Hepatocyte (in vitro differentiated cells): ENCODE data around the gene STK4.

Experiments used
- EZH2 ChIP-seq: fragments of 200-600 bp; sonication (generic); IDR thresholded peaks from 2 replicates; pipeline ENCODE4 v1.6.1; 2016; ENCODE audit warnings: antibody characterized with exemption, mild to moderate bottlenecking, borderline replicate concordance
- TF ChIP-seq, protein P1 (sequence below): fragments of 200-600 bp; sonication (generic); IDR thresholded peaks from 2 replicates; pipeline ENCODE4 v1.5.1; 2016; ENCODE audit warnings: antibody characterized with exemption, mild to moderate bottlenecking; ENCODE audit not compliant: poor library complexity

DNA sequence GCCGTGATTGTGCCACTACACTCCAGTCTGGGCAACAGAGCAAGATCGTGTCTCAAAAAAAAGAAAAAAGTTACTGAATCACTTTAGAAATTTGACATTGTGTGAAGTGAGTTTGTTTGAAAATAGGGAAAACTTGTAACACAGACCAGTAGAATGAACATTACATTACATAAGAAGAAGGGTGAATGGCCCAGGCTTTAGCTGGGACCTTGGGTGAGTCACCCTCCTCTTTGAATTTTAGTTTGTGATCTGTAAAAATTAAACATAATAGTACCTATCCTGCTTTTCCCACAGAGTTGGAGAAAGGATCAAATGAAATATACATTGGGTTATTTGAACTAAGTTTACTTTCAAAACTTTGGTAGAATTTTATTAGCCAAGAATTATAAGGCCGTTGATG, 78.3 kb downstream of the STK4 start:
- TF ChIP-seq, protein P1, sequence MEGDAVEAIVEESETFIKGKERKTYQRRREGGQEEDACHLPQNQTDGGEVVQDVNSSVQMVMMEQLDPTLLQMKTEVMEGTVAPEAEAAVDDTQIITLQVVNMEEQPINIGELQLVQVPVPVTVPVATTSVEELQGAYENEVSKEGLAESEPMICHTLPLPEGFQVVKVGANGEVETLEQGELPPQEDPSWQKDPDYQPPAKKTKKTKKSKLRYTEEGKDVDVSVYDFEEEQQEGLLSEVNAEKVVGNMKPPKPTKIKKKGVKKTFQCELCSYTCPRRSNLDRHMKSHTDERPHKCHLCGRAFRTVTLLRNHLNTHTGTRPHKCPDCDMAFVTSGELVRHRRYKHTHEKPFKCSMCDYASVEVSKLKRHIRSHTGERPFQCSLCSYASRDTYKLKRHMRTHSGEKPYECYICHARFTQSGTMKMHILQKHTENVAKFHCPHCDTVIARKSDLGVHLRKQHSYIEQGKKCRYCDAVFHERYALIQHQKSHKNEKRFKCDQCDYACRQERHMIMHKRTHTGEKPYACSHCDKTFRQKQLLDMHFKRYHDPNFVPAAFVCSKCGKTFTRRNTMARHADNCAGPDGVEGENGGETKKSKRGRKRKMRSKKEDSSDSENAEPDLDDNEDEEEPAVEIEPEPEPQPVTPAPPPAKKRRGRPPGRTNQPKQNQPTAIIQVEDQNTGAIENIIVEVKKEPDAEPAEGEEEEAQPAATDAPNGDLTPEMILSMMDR, result no peak
- TF ChIP-seq EZH2, result no peak
